GM18907 (cell line): ENCODE measurements around the gene CYTL1.
"Not testable (repeated sequence)": the region's sequence is repeated elsewhere in the genome, so short reads cannot be mapped to it uniquely, and the experiment has no call there.

ENCODE experiments used
- ATAC-seq: cut with Tn5 transposase; IDR thresholded peaks from one replicate; pipeline ENCODE4 v1.9.1; 2021; ENCODE audit warnings: mild to moderate bottlenecking, moderate library complexity; ENCODE audit not compliant: unreplicated experiment

CYTL1 gene, protein sequence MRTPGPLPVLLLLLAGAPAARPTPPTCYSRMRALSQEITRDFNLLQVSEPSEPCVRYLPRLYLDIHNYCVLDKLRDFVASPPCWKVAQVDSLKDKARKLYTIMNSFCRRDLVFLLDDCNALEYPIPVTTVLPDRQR

GRCh38 chr4:5019274-5019673 is at the start of gene CYTL1:
TSS of gene CYTL1 (minus strand) at chr4:5019458. CDS start at chr4:5019445, 13 bp downstream.
- ATAC-seq: no peak

- ATAC-seq: no peak
These were observed 48.6 kb upstream of the CYTL1 start for GRCh38 chr4:5067908-5068307.

DNA sequence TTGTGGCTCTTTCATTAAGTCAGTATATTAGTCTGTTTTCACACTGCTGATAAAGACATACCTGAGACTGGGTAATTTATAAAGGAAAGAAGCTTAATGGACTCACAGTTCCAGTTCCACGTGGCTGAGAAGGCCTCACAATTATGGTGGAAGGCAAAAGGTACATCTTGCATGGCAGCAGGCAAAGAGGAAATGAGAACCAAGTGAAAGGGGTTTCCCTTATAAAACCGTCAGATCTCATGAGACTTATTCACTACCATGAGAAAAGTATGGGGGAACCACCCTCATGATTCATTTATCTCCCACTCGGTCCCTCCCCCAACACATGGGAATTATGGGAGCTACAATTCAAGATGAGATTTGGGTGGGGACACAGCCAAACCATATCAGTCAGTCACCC is 47.7 kb upstream of the CYTL1 start:
- not testable (repeated sequence) for ATAC-seq

DNA sequence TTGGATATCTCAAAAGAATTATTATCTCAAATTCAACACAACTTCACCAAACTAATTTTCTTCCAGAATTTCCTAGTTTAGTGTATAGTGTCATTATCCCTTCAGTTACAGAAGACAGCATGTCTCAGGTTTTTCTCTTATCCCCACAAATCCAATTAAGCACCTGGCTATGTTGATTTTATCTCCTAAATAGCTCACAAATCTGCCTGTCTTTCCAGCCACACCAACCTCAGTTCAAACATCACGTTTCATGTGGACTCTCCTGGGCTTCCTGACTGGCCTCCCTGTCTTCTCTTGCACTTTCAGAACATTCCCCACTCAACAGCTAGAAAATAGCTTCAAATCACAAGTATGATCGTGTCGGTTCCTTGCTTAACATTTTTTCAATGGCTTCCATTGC is 46.8 kb upstream of the CYTL1 start:
- ATAC-seq: no peak

DNA sequence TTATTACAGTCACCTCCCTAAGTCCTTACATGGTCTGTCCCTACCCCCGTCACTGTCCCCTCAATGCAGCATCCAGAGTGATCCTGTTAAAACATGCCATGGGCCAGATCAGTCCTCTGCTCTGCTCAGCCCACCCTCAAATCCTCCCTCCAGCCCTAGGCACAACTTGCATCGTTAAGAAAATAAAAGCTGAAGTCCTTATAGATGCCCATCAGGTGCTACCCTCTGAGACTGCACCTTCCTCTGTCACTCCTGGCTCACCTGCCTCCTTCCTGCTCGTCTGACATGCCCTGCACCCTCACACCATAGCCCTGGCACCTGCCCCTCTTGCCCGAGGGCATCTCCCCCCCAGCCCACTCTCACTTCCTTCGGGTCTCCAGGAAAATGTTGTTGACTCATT is 36.2 kb upstream of the CYTL1 start:
- no peak for ATAC-seq

DNA sequence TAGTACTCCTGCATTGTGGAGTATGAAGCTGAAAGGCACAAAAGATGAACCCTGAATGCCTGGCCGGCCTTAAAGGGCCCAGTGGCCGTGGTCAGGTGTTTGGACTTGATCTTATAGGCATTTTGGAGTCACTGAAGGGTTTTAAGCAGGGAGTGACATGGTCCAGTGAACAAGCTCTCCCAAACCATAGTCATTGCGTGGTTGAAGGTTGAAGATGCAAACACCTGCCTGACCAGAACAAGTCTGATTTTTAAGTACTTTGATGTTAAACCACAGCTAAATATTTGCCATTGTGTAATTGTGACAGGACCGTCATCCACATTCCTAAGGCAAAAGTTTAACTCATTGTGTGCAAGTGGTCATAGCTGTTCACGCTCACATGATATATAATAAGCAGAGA is 35.3 kb upstream of the CYTL1 start:
- ATAC-seq: no peak

- no peak for ATAC-seq
These were observed 33.6 kb upstream of the CYTL1 start for GRCh38 chr4:5052726-5053425.

- ATAC-seq: no peak
These were observed 33.0 kb upstream of the CYTL1 start for GRCh38 chr4:5052204-5052702.

DNA sequence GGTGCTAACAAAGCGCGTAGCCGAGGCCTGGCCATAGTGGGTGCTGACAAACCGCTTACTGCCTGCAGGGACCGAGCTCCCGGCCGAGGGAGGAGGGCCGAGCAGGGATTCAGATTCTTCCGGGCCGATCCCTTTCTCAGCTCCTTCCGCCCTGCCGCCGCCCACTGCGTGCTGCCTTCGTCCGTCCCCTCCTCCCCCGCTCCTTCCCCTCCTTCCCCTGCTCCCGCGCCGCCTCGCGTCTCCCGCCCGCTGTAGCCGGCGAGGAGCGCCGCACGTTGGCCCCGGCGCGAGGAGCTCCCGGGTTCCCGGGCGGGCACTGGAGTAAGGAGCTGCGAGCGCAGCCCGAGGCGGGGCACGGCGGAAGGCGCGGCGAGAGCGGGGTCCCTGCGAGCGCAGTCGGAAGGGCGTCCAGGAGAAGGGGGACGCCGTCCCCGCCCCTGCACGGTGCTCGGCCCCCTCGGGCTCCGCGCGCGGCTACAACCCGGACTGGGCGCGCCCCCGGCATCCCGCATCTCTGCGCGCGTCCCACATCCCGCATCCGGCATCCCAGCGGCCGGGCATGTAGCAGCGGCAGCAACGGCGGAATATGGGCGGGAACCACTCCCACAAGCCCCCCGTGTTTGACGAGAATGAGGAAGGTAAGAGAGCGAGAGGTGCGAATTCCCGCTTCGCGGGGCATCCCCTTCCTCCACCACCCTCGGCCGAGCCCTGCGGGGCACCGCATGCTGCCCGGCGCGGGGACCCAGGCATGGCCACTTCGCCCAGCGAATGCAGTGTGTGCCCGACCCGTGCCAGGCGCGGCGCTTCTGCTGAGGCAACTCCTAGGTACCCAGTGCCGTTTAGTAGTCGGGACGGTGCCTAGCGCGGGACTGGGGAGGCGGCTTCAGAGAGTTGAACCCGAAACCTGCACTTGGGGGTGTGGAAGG is 32.3 kb upstream of the CYTL1 start, which contains the start of gene STK32B:
TSS of gene STK32B (plus strand) at position 203 of the 926 bp plus-strand sequence.
- ATAC-seq: no peak

- peak; percentile 69 for ATAC-seq
These were observed 31.4 kb upstream of the CYTL1 start for GRCh38 chr4:5050520-5051277.

DNA sequence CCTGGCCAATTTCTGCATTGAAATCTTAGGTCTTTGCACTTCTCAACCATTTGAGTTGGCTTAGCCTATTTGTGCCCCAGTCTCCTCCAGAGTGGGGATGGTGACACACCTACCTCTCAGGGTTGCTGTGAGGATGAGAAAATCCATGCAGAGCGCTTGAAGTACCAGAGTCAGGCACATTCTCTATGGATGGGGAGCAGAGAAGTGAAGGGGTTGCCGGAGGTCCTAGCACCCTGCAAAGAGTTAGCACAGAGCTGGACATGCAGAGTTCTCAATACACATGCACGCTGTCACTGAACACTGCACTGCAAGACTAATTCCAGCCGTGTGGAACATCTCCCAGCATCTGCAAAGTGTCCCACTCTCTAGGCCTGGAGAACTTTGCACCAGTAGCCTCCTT is 29.5 kb upstream of the CYTL1 start:
- no peak for ATAC-seq

- ATAC-seq: no peak
These were observed 25.8 kb upstream of the CYTL1 start for GRCh38 chr4:5045097-5045496.

DNA sequence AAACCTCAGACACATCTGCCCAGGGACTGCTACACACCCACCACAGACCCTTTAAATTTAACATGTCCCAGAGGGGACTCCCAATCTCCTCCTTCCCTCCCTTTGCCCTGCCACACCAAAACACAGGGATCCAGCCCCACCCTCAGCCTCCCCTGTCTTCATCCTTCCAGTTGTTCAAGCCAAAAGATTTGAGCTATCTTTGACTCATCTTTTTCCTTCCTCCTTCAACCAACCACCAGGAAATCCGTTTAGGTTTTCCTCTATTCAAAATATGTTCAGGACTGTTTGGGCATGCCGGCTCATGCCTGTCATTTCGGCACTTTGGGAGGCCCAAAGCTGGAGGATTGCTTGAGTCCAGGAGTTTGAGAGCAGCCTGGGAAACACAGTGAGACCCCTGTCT is 25.1 kb upstream of the CYTL1 start:
- ATAC-seq: no peak

DNA sequence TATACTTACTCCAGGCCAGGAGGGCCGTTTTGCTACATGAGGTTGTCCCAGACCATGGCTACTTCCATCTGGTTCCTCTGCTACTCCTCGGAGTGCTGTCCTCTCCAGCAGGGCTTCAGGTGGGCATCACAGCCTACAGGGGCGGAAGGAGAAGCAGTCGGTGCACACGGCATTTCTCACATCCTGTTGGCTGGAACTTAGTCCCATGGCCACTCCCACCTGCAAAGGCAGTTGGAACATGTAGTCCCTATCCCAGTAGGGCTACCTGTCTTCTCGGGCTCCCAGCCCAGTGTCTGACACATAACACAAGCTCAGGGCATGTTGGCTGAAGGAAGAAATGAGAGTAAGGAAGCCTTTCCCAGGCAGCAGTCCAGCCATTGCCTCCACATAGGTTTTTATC is 24.3 kb upstream of the CYTL1 start:
- ATAC-seq: no peak

DNA sequence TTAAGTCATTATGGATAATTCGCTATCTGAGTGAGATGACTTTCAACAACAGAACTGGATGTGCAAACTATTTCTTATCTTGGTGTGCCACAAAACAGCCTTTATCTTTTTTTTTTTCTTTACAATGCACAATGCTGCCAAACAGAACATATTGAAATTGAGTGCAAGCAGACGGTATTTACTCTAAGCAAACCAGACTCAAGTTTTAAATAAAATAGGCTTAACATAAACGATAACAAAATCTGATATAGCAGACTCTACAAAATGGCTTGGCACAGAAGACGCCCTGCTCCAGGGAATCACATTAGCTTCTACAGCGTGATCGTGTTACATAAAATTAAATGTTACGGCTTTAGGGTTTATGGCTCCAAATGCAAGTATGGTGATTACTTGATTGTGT is 22.4 kb upstream of the CYTL1 start:
- ATAC-seq: no peak

DNA sequence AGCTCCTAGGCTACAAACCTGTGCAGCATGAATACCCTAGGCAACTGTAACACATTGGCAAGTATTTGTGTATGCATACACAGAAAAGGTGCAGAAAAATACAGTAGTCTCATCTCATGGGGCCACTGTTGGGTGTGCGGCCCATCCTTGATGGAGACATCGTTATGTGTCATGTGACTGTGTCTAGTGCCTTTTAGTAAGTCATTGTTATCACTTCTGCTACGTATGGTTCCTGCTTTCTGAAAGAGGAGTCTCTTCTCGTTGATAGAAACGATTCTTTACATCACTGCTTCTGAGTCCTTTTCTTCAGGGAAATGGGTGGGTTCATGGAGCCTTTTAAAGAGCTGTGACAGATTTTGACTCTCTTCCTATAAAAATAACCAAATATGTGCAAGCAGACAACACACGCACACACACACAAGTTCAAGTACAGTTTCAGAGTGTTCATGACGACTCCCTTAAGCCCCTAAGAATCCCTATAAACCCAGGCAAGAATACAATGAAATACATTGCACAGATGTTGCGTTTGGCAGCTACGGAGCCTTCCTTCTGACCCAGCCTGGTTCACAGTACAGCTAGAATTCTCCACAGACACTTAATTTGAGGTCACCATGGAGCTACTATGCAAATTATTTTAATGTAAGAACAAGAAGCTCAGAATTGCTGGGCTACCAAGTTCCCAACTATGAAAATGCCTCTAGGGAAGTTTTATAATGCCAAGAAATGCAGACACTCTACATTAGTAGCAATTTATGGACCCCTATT is 21.8 kb upstream of the CYTL1 start:
- ATAC-seq: no peak

- ATAC-seq: no peak
These were observed 20.5 kb upstream of the CYTL1 start for GRCh38 chr4:5039800-5040199.

DNA sequence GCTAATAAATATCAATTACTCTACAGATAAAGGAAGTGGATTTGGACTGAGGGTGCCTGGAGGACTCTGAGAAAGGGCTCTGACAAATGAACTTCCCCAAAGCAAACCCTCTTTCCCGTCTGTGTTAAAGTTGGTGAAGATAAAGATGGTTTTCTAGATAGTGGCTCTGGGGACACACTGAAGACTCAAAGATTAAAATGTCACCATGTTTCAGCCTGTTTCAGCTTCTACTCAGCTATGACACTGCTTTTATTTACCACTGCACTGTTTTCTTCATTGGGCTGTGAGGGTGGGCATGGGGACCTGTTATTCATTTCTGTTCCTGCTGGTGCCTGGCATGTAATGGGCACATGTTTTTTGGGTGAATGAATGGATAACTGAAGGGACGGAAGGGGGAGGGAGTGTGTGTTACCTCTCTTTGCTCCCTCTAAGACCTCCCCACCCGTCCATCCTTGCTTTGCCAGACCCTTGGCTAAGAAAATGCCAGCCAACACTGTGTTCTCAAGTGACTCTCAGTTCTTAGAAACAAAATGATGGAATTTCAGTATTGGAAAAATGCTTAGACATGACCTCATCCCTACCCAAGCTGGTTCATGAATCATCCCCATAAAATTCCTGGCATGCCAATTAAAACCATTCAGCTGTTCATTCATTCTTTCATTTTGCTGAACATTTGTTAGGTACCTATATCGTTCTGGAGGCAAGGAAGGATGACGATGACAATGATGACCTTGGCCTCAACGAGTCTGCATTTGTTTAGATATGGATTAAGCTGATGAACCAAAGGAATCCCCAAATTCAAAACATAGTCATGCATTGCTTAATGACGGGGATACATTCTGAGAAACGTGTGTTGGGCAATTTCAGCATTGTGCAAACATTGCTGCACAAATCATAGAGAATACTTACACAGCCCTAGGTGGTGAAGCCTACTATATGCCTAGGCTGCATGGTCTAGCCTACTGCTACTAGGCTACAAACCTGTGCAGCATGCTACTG is 18.6 kb upstream of the CYTL1 start:
- ATAC-seq: no peak

DNA sequence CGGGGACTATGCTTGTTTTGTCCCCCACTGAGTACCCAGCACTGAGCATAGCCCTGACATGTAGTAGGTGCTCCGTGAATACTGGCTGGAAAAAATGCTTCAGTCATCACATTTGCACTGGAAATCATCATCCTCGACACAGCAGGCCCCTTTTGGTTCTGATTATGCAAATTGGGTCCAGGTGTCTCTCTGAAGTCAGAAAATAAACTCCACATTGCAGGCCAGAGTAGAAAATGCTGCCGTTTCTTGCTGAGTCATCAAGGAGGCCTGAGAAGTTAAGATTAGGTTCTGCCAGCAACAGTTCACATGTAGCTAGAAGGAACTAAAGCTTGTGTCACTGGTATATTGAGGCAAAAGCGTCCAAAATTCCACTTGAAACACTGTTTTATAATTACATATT is 17.0 kb upstream of the CYTL1 start:
- ATAC-seq: no peak
